AG08395 (cell line): ENCODE data around the gene STK39.
"Not testable (repeated sequence)": the region's sequence is repeated elsewhere in the genome, so short reads cannot be mapped to it uniquely, and the experiment has no call there.

Experiments used
- DNase-seq: peaks from one replicate; pipeline ENCODE4 v3.0.0; 2012; ENCODE audit warnings: mixed read lengths, low spot score

The STK39 gene

DNA sequence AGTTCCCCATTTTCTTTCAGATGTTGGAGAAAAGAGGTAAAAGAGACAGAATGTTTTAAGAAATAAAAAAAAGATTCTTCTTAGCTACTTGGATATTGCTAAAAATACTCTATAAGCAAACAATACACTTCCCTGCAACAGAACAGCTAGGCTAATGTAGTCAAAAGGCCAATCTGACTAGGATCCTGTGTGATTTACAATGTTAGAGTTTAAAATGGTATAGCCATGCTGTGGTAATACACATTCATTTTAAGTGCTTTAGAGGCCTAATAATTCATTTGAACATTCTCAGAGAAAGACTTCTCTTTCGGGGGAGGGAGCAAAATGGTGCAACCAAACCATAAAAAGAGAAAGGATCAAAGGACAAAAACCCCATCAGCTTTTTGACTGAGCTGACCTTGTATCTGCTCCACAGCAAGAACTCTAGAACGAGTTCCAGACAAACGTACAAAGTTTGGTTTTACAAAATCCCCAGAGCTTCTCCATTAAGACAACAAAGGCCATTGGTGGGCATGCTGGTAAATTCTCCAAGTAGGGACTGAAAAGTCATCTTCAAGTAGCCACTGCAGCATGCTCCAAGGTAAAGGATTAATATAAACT lies 200.2 kb downstream of the STK39 start:
- no peak for DNase-seq

GRCh38 chr2:168044579-168044978 lies 202.8 kb downstream of the STK39 start:
- no peak for DNase-seq

GRCh38 chr2:168044176-168044575 lies 203.2 kb downstream of the STK39 start:
- DNase-seq, result no peak

DNA sequence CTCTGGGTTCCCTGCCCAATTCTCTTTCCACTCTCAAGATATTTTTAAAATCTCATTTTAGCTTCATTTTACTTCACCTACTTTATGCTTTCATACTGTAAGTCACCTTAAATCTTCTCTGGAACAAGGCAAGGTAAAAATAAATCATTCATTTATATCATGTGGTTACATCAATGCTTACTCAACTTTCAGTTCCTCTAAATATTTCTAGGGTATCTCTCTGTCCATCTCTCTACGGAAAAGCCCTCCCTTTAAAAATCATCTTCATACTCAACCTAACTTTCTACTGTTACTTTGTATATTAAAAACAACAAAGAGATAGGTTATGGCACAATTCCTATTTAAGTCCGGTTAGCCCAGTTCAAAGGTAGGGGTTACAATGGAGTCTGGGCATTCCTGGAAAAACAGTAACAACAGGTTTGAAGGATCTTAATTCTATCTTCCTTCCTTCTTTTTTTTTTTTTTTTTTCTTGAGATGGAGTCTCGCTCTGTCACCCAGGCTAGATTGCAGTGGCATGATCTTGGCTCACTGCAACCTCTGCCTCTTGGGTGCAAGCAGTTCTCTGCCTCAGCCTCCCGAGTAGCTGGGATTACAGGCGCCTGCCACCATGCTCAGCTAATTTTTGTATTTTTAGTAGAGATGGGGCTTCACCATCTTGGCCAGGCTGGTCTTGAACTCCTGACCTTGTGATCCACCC lies 205.1 kb downstream of the STK39 start:
- not testable (repeated sequence) for DNase-seq

GRCh38 chr2:168039881-168040280 lies 207.5 kb downstream of the STK39 start:
- no peak for DNase-seq

- no peak for DNase-seq
Observed at GRCh38 chr2:168037778-168038177, 209.6 kb downstream of the STK39 start.

GRCh38 chr2:168035458-168035857 lies 211.9 kb downstream of the STK39 start:
- no peak for DNase-seq

DNA sequence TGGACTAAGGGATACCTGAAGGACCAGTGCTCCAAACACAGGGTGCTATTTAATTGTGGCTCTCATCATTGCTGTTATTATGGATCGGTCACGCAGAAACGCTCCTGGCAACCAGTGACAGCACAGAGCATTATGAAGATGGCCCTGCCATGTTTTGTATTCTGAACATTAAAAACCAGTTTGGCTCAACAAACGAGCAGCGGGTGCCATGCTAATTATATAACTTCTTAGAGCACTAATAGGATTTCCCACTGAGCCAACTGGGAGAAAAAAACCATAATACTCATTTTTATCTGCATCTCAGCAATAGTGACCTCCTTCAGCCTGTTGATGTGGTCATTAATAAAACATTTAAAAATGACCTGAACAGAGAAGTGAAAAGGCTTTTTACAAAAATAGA lies 212.8 kb downstream of the STK39 start:
- DNase-seq, result no peak

- no peak for DNase-seq
Observed at GRCh38 chr2:168033966-168034365, 213.4 kb downstream of the STK39 start.

GRCh38 chr2:168032091-168032490 lies 215.3 kb downstream of the STK39 start:
- no peak for DNase-seq

- DNase-seq, result peak; percentile 67
Observed at GRCh38 chr2:168030862-168031624, 216.4 kb downstream of the STK39 start.

DNA sequence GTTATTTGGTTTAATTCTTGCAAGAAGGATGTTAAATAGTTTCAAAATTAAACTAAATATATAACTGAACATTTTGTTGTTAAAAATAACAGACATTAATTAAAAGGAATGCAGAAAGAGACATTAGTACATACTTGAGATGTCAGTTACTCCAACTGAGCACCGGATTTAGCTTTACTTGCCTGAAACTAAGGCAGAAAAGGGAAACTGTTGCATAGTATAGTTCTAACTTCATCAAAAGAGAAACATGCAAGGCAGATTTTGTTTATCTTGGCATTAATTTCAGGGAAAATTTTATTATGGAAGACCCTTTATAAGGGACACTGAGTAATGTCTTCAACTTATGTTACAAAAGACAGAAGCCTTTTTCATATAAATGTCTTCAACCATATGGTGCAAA lies 218.3 kb downstream of the STK39 start:
- DNase-seq, result no peak

DNA sequence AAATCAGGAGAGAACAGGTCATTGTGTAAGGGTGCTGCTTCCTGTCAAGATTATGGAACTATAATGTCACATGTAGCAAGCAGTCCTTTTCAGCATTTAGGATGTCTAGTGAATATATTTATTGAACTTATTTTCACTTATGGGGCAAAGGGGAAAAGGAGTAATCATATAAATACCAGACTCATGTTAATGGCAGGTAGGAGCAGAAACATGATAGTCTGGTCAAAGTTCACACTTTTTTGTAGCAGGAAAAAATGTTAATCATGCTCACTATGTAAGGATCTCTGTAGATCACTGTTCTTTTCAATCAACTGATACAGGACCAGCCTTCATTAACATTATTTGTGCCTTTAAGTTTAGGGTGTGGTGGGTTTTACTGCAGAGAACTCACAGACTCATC lies 219.0 kb downstream of the STK39 start:
- DNase-seq, result no peak

DNA sequence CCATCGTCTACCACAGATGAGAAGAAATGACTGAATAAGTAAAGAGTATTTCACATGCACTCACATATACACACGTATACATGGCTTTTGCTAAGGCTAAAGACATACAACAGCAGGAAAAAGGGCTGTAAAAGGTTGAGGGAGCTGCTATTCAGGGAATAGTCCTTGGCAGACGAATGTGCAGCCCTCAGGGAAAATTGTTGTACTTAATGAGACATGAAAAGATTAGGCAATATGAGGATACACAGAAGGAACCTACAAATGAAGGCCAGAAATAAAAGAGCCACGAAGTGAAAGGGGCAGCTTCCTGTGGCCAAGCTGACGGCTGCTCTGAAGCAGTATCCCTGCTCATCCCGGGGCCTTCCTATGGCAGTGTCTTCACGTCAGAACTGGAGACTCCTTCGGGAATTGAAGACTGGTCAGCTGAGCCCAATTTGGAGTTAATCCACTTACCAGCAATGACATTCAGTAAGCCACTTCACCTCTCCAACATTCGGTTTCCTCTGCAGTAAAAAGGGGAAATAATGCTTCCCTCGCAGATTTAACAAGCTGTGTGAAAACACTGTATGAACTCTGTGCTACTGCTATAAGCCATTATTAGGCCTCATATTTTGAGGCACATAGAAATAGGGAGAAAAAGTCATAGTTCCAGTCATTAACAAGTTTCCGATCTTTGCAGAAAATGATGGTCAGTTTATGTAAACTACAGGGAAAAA lies 221.8 kb downstream of the STK39 start:
- no peak for DNase-seq

- DNase-seq, result no peak
Observed at GRCh38 chr2:168024459-168024858, 222.9 kb downstream of the STK39 start.

- no peak for DNase-seq
Observed at GRCh38 chr2:168021800-168022587, 225.4 kb downstream of the STK39 start.

GRCh38 chr2:168015274-168015953 lies 232.0 kb downstream of the STK39 start:
- no peak for DNase-seq

GRCh38 chr2:168009900-168010299 lies 237.5 kb downstream of the STK39 start:
- no peak for DNase-seq

DNA sequence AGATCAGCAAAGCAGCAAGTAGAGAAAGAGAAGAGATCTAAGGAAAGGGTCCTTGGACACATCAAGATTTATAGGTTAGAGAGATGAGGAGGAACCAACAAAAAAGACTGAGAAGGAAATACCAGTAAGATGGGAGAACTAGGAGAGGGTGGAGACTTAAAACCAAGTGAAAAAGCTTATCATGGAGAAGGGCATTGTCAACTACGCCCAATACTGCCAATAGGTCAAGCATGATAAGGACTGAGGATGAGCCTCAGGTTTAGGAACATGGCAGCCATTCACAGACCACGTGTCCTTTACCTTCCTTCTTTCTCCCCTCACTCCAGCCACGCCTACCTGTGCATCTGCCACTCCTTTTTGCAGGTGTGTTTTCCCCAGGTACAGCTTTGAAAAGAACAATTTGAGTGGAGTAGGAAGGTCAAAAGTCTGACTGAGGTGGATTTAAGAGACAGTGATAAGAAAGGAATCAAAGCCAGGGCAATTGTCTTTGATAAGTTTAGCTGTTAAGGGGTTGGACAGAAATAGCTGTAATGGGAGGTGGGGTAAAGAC lies 238.7 kb downstream of the STK39 start:
- no peak for DNase-seq

DNA sequence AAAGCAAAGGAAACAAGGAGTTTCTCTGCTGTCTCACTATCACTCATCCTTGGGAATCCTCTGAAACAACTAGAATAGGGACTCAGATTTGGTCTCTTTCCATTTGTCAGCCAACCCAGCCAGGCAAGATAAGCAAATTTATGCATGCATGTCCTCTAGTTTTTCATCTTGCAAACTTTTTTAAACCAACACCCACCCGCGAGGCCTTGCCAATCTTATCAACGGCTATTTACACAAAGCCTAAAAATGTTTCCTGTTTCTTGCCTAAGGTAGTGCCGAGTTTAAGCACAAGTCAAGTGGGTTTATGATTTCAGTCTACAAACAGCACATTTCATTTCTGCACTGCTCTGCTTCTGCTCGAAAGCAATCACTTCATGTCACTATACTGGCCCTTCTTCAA lies 240.9 kb downstream of the STK39 start:
- DNase-seq, result no peak

DNA sequence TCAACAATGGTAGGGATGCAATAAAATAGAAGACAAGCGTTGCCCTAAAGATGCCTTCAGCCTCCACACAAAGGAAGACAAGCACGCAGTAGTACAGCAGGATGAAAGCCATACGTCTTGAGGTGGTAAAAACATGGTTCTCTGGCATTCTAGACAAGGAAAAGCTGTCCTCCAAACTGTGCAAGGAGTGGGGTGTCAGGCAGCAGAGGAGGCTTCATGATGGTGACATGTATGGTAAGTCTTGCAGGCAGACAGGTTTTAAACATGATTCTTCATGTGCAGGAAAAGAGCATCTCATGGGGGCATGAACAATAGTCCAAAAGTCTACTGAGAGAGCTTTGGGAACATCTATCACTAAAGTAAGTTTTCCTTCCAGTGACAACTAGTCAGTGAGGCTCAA lies 241.8 kb downstream of the STK39 start:
- no peak for DNase-seq
